Esophagus squamous epithelium (tissue), 4 donors: ENCODE data around the gene DPH2.

Source experiments
- CTCF ChIP-seq, 6 experiments: fragments of 450-650 bp in 4 of 6; fragments of 200-600 bp in 2 of 6; sonication (generic) in 2 of 6; IDR thresholded peaks; one replicate each; pipeline ENCODE4 v1.5.1; 2016 to 2019; ENCODE audit warnings: antibody characterized with exemption in 6 of 6, mild to moderate bottlenecking in 4 of 6, moderate library complexity in 4 of 6
- POLR2A ChIP-seq, 4 donors: fragments of 450-650 bp; IDR thresholded peaks; one replicate each; pipeline ENCODE4 v1.6.1; 2017; ENCODE audit warnings: antibody characterized with exemption in 4 of 4, mild to moderate bottlenecking in 4 of 4, moderate library complexity in 3 of 4

DNA sequence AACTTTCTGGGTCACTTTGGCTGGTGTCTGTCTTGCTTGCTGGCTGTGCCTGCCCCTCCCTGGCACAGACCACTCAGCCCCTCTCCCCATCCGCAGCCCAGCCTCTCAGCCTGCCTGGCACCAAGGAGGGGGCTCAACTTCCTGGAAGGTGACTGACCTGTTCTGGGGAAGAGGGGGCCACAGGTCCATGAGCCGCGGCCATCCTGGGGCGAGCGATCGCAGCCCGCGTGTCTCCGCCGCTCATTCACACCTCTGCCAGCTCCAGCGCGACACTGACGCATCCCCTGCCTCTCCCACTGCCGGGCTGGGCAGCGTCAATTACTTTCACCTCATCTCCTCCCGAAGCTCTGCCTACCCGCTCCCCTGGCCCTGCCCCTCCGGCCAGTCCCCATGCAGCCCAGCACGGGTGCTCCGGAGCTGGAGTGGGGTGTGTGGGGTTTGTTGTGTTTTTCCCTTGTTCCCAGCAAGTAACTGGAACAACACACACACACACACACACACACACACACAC lies 47.1 kb downstream of the DPH2 start:
- no peak for TF ChIP-seq CTCF (IDR thresholded peaks at IDR 0.05)
- no peak for TF ChIP-seq POLR2A (IDR thresholded peaks at IDR 0.05)
